Measurements from ENCODE around the gene NAV3.
"Not testable (repeated sequence)": the region's sequence is repeated elsewhere in the genome, so short reads cannot be mapped to it uniquely, and the experiment has no call there.

NAV3 gene

DNA sequence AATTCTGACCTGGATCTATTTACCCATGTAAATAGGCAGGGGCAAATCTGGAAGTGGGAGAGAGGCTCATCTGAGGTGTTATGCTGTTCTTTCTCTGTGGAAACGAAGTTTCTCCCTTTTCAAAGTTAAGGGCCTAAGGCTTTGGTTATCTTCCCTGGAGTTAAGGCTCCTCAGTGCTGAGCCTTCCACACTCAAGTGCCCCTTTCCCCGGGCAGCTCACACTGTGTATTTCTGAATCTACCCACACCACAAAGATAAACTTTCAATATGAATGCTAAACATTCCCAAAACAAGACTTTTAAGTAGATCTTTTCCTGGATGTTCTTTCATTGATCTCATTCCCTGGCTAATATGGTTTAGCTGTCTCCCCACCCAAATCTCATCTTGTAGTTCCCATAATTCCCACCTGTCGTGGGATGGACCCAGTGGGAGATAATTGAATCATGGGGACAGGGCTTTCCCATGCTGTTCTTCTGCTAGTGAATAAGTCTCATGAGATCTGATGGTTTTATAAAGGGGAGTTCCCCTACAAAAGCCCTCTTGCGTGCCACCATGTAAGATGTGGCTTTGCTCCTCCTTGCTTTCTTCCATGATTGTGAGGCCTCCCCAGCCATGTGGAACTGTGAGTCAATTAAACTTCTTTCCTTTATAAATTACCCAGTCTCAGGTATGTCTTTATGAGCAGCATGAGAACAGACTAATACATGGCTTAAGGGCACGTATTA is 251.1 kb downstream of the NAV3 start:
- no peak for DNase-seq

DNA sequence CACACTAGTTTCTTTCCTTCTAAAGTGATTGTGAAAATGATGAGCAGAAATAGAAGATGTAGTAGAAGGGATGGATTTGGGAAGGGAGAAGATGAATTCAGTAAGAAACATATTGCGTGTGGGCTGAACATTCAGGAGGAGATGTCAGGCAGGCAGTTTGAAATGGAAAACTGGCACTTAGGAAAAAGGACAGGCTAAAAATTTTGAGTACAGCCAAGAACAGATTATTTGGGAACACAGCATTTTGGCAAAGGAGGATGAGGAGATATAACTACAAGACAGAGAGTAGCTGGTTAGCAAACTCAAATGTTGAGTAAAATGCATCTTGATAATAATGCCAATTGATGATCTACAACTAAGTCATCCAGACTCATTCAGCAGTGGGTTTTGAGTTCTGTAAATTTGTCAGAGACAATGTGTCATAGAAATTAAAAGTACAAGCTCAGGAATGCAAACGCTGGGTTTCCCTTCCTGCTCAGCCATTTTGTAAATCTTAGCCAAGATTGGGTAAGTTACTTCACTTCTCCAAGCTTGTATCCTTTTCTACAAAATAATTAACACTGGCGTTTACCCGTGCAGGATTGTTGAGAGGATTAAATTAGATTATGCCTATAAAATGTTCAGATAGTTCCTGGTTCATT is 255.0 kb downstream of the NAV3 start:
- DNase-seq = peak in 1 of 2 experiments; percentile 59

DNA sequence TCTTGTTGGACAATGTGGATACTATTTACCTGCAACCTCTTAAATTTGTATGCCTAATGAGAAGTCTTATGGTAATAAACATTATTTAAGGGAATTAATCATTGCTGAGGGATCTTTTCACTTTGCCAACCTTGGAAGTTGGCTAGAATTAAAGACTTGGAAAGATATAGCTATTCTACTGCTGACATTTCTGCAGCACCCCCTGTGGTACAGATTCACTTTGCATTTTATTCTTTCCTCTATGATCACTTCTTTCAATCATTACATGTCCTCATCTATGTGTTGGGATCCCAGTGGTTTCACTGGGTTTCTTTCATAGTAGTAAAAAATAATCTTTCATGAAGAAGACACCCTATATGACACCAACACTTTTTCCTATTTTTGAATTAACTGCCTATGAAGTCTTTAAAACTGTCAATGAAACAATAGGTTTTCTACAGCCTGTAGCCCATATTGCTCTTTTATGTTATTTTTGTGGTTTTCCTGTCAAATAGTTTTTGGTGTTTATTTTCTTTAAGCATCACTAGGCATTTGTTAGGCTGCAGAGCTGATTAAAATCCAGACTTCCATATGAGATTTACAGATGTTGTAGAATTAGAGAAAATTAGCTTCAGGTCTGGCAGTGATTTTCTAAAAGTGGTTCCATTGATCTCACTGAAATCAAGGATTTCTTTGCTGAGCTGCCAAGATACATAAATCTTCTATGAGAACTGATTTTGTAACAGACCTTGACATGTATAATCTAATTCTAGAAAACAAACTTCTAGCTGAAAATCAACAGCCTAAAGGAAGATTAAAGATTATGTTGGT is 256.1 kb downstream of the NAV3 start:
- no peak for DNase-seq

DNA sequence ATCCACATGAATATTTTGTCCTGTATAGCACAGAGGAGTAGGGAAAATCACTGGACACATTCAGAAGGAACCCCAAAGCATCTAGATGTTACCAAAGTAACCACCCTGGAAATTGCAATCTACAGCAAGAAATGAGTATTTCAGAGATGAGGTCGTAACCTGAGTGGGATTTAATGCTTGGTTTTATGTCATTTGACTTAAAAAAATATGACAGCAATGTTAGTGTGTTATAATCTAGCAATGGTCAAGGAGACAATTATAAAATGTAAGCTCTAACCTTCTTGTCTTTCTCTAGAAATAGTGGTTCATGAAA is 256.6 kb downstream of the NAV3 start:
- no peak for DNase-seq

DNA sequence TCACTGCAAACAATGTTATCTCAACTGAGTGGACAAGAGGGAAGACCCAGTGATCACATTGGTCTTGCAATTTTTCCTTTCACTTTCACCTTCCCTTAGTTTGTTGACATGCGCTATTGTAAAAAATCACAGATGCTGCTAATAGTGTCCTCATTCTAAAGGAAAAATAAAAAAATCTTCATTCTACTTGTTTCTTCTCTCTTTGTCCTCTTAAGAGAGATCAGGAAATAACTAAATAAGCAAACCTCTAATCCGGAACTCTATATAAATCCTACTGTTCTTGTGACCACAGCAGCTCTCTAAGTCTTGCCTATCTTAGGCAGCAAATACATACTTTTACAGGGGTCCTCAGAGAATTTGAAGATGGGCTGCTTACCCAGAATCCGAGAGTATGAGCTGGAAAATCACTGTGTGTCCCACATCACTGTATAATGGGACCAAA is 257.7 kb downstream of the NAV3 start:
- no peak for DNase-seq

DNA sequence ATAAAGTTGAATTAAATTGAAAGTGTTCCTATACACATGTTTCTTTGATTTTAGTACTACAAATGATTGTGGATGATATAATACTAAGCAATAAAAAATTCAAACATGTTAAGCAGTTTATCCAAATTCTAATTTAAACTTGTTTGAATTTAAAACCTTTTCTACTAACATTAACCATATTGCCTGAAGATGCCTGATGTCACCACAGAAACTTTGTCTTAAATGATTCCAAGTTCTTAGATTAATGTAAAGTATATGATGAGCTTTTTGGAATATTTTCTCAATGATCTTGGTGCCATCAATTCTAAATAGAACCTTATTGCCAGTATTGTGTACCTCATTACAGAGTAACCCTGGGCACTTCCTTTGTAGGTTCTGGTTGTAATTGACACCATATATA is 259.6 kb downstream of the NAV3 start:
- DNase-seq = no peak

DNA sequence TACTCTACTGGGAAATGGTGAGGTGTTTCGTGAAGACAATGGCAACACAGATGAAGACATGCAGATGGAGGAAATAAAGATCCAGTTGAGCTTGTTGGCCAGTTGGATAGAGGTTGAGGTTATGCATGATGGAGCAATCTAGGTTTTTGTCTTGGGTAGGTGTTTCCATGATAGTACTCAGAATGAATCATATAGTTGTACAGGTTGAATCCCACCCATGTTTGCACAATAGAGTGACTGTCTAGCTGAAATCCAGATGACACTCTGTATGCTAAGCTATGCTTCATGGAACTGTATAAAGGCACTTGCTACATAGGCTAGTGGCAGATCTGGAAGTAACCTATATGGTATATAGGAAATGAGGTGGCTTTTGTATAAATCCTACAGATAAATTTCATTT is 264.9 kb downstream of the NAV3 start:
- no peak for DNase-seq

DNA sequence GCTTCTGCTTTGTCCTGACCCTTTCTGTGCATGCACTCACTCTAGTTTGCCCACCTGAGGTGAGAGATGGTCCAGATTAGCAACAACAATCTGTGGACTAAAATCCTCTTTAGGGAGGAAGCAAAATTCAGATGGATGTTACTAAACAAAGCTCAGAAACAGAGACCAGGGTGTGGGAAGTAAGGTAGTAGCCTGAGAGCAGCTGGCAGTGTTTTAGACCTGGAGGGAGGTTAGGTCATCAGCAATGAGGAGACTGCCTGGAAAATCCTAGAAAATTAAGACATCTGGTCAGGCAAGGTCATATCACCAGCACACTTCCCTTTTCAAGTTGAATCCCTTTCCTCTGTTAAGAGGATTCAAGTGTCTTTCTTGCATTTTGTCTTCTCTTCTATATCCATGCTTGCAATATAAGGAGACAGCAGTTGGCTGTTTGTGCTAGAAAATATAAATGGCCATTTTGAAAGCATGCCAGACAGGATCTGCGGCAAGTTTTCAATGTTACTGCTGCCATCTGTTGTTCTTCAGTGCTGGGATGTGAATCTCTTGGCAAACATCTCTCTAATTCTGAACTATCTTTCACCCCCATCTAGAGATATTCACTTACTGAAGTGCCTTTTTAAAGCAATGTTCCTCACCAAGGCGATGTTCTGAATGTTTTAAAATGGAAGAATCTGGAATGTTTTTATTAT is 266.4 kb downstream of the NAV3 start:
- peak; percentile 74 to 84 for DNase-seq

DNA sequence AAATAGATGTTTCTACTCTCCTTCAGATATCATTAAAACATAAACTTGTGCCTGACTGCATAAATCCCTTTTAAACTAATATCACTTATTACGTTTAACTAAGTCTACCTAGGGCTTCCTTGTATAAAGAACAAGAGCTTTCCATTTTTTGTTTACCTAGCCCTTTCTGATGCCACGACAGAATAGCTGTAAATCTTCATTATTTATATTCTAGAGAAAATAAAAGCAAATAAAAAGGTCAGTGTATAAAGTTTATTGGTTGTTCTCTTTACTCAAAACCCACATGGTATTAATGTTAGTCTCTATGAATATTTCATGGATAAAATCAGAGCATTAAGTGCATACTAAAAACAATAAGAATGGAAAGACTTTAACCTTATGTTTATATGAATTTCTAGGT is 269.1 kb downstream of the NAV3 start:
- DNase-seq = no peak

DNA sequence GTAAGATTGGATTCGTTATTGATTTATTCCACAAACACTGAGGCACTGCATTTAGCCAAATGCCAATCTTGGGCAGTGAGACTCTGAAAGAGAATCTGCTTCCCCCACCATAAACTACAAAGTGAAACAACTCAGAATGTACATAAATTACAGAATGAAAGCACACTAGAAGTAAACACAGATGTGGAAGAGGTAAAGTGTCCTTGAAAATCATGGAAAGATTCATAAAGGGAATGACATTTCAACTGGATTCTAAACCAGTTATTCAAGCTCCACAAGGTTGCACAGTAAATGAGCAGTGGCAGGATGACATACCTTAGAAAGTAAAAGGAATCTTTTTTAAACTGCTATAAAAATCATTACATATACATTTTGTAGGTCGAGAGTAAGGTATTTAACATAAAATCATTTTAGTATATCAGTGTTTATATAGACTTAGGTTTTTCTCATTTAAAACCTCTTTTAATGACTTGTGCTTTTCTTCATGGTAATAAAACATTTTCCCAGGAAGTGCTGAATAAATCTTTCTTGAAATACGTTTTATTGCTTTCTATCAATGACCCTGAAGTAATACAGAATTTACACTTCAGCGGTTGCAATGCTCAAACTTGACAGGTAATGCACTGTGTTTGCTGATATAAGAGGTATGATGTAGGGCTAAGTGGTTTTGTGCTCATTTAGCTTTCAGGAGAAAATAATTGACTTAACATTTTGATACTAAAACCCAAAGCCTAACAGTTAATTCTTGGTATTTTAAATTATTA is 270.6 kb downstream of the NAV3 start:
- no peak for DNase-seq

DNA sequence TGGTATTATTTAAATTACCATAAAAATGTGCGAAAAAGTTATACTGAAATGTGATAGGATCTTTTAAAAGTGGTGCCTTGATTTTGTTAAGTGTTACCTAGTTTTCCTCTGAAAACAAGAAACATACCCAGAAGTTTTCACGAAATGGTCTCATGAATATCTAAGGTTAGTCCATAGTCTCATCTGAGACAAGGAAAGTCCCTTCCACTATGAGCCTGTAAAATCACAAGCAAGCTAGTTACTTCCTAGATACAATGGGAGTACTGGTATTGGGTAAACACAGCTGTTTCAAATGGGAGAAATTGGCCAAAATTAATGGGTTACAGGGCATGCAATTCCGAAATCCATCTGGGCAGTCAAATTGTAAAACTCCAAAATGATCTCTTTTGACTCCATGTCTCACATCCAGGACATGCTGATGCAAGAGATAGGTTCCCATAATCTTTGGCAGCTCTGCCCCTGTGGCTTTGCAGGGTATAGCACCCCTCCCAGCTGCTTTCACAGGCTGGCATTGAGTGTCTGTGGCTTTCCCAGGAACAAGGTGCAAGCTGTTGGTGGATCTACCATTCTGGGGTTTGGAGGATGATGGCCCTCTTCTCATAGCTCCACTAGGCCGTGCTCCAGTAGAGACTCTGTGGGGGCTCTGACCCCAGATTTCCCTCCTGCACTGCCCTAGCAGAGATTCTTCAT is 271.4 kb downstream of the NAV3 start:
- DNase-seq = no peak

DNA sequence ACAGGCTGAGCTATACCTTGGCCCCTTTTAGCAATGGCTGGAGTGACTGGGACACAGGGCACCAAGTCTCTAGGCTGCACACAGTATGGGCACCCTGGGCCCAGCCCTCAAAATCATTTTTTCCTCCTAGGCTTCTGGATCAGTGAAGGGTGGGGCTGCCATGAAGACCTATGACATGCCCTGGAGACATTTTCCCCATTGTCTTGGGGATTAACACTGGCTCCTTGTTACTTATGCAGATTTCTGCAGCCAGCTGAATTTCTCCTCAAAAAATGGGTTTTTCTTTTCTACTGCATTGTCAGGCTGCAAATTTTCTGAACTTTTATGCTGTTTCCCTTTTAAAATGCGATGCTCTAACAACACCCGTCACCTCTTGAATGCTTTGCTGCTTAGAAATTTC is 272.1 kb downstream of the NAV3 start:
- not testable (repeated sequence) for DNase-seq

DNA sequence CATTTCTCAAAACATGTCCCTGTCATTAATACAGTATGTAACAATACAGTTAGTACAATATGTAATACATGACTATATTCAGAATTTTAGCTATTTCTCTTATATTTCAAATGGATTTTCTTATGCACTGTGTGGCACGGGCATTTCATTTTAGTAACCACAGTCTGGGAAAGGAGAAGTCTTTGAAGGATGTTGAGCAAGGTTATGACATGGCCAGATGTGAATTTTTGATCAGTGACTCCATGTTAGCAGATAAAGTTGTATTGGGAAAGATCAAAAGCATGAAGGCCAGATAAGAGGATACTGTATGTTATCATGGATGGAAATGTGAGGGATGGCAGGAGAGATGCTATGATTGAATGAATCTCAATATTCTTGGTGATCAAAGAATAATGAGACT is 285.2 kb downstream of the NAV3 start:
- DNase-seq = no peak

DNA sequence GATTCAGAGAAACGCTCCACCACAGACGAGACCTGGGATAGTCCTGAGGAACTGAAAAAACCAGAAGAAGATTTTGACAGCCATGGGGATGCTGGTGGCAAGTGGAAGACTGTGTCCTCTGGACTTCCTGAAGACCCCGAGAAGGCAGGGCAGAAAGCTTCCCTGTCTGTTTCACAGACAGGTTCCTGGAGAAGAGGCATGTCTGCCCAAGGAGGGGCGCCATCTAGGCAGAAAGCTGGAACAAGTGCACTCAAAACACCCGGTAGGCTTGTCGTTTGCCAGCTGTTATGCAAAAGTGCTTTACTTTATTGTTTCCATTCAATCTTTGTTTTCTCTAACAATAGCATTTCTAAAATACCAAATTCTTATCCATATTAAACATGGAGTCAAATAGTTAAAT is 287.3 kb downstream of the NAV3 start:
- DNase-seq = no peak

DNA sequence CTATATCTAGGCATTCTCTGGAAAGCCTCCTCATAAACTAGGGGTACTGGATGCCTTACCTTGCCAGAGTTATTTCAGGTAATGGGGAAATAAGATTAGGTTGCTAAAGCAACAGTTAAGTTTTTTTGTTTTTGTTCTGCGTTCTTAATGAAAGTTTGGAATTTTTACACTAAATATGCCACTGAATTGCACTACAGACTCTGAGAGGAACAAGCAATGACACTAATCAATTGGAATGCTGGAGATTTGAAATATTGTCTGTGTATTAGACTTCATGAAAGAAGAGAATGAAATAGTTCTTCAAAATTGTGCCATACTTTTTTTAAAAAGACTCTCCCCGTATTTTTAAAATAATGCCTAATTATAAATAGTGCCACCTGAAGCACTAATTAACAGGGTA is 287.8 kb downstream of the NAV3 start:
- no peak for DNase-seq

DNA sequence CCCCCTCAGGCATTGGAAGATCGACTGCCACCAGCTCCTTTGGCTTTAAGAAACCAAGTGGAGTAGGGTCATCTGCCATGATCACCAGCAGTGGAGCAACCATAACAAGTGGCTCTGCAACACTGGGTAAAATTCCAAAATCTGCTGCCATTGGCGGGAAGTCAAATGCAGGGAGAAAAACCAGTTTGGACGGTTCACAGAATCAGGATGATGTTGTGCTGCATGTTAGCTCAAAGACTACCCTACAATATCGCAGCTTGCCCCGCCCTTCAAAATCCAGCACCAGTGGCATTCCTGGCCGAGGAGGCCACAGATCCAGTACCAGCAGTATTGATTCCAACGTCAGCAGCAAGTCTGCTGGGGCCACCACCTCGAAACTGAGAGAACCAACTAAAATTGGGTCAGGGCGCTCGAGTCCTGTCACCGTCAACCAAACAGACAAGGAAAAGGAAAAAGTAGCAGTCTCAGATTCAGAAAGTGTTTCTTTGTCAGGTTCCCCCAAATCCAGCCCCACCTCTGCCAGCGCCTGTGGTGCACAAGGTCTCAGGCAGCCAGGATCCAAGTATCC is 288.7 kb downstream of the NAV3 start:
- DNase-seq = no peak

DNA sequence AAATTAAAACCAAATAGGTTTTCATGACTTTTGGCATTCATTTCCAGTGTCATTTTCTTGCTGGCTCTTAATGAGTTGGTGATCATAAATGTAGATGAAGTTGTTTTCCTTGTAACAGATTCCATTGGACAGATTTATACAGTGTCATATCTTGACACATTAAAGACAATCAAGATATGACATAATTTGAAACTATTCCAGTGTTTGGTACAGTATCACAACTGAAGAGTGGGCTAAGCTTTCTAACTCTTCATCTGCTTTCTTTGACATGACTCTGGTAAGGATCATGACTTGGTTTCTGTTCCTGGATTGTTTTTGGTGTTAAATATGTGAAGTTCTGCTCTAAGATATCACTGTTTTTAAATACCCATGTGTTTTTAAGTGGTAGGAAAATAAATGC is 289.6 kb downstream of the NAV3 start:
- DNase-seq = no peak

DNA sequence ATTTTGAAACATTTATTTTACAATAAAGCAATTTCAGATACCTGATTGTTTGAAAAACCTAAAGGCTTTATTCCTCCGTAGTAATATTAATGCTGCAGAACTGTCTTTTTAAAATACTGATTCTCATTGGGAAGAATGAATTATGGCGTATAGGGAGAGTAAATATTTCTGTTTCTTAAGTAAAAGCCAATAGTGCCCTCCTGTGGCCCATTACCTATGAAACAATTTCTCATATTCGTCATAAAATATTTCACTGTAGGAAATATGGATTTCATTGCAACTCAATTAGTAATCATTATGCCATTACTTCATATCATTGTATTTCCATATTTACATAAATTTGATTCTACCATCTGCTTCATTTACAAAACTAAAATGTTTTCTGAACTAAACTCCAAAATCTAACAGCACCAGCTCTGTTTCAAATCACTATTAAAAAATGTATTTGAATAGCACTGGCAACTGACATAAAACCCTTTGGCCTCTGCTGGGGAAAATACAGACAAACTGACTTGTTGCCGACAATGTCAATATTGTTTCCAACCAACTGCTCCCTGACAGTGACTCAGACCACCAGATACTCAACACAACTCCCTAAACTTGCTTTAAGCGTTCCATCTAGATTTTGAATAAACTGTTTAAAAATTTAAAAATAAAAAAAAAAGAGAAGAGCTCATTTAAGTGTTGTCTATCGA is 290.3 kb downstream of the NAV3 start:
- no peak for DNase-seq

DNA sequence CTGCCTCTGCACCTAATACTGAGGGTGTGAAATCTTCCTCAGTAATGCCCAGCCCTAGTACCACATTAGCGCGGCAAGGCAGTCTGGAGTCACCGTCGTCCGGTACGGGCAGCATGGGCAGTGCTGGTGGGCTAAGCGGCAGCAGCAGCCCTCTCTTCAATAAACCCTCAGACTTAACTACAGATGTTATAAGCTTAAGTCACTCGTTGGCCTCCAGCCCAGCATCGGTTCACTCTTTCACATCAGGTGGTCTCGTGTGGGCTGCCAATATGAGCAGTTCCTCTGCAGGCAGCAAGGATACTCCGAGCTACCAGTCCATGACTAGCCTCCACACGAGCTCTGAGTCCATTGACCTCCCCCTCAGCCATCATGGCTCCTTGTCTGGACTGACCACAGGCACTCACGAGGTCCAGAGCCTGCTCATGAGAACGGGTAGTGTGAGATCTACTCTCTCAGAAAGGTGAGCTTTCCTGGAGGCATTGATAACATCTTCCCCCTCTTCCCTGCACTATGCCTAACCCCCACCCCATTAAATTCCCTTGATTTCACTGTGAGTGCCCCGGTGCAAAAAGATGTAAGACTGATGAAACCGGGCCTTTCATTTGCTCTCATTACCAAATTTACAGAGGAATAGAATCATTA is 291.4 kb downstream of the NAV3 start:
- DNase-seq = no peak

DNA sequence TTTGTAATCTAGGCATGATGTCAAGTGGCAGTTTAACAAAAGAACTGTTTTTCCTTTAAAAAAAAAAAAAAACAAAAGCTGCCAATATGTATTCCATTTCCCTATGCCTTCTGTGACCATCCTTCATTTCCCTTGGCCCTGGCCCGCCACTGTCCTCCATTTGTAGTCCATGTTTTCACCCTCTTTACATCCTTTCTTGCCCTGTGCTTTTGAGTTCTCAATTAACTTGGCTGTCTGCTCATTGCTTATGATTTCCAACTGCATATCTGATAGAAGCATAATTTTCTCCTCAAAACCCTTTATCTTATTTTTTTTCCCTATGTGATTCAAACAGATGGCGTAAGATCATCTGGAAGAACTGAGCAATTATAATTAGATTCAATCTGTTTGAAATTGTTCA is 297.5 kb downstream of the NAV3 start:
- DNase-seq = no peak

DNA sequence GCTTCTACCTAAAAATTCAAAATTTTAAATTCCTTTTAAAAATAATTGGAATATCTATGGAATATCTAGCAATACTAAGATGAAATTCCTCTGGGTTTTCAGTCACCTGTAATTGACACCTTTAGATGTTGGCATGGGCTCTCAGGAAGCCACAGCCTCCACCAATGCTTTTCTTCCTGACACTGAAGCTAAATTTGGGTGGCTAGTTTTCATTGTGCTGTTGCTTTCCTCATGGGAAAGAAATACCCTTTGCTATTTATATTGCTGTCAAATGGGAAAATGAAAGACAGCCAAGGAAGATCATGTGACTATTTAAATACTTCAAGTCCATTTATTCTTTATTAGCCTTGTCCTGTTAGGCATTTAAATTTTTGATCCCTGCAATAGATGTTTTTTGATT is 313.0 kb downstream of the NAV3 start:
- DNase-seq = no peak

Data from cerebellar nuclear complex (tissue), 1 donor.